Measurements from ENCODE around the gene HDAC8. TPM values are rescaled to one million over a fixed set of nuclear protein-coding genes. Genes with fewer than 3 reads are reported as not detected.
"Not testable (repeated sequence)": the region's sequence is repeated elsewhere in the genome, so short reads cannot be mapped to it uniquely, and the experiment has no call there.

HDAC8 gene
- total RNA-seq, 1 donor from 2014 or later: 30.1 TPM

GRCh38 chrX:72436010-72436409 is 136.6 kb downstream of the HDAC8 start:
- Mint-ChIP-seq H3K27ac (ENCODE audit: unreplicated experiment) (no peak overlapping the region), H3K4me1 (ENCODE audit: unreplicated experiment) (no peaks in the 10 kb centered on the region), H3K9me3 (ENCODE audit: unreplicated experiment) (peaks cover 33% of the 10 kb centered on the region), H3K27me3 (ENCODE audit: unreplicated experiment) (no peaks in the 10 kb centered on the region), H3K4me3 (ENCODE audit: unreplicated experiment) (no peak overlapping the region), H3K36me3 (ENCODE audit: unreplicated experiment) (peaks cover 38% of the 10 kb centered on the region)
- TF ChIP-seq CTCF (IDR thresholded peaks at IDR 0.05): no peak
- no peak for DNase-seq (ENCODE audit: extremely low spot score, unreplicated experiment)

GRCh38 chrX:72430405-72430968 is 142.2 kb downstream of the HDAC8 start:
- no peak overlapping the region for H3K4me3 Mint-ChIP-seq (ENCODE audit: unreplicated experiment)
- DNase-seq (ENCODE audit: extremely low spot score, unreplicated experiment): no peak
- no peaks in the 10 kb centered on the region for H3K4me1 Mint-ChIP-seq (ENCODE audit: unreplicated experiment)
- peaks cover 14% of the 10 kb centered on the region for H3K36me3 Mint-ChIP-seq (ENCODE audit: unreplicated experiment)
- TF ChIP-seq CTCF (IDR thresholded peaks at IDR 0.05): no peak
- H3K9me3 Mint-ChIP-seq (ENCODE audit: unreplicated experiment): peaks cover 16% of the 10 kb centered on the region
- H3K27me3 Mint-ChIP-seq (ENCODE audit: unreplicated experiment): no peaks in the 10 kb centered on the region
- no peak overlapping the region for H3K27ac Mint-ChIP-seq (ENCODE audit: unreplicated experiment)

- H3K4me3 Mint-ChIP-seq (ENCODE audit: unreplicated experiment): no peak overlapping the region
- no peaks in the 10 kb centered on the region for H3K4me1 Mint-ChIP-seq (ENCODE audit: unreplicated experiment)
- no peaks in the 10 kb centered on the region for H3K27me3 Mint-ChIP-seq (ENCODE audit: unreplicated experiment)
- DNase-seq (ENCODE audit: extremely low spot score, unreplicated experiment): no peak
- peaks cover 32% of the 10 kb centered on the region for H3K36me3 Mint-ChIP-seq (ENCODE audit: unreplicated experiment)
- no peak for TF ChIP-seq CTCF (IDR thresholded peaks at IDR 0.05)
- peaks cover 76% of the 10 kb centered on the region for H3K9me3 Mint-ChIP-seq (ENCODE audit: unreplicated experiment)
- no peak overlapping the region for H3K27ac Mint-ChIP-seq (ENCODE audit: unreplicated experiment)
Observed at GRCh38 chrX:72421797-72422196, 150.8 kb downstream of the HDAC8 start.

- H3K4me1 Mint-ChIP-seq (ENCODE audit: unreplicated experiment): no peaks in the 10 kb centered on the region
- no peak for TF ChIP-seq CTCF (IDR thresholded peaks at IDR 0.05)
- H3K36me3 Mint-ChIP-seq (ENCODE audit: unreplicated experiment): peaks cover 11% of the 10 kb centered on the region
- H3K27ac Mint-ChIP-seq (ENCODE audit: unreplicated experiment): no peak overlapping the region
- no peak for DNase-seq (ENCODE audit: extremely low spot score, unreplicated experiment)
- no peaks in the 10 kb centered on the region for H3K27me3 Mint-ChIP-seq (ENCODE audit: unreplicated experiment)
- H3K9me3 Mint-ChIP-seq (ENCODE audit: unreplicated experiment): peaks cover 13% of the 10 kb centered on the region
- no peak overlapping the region for H3K4me3 Mint-ChIP-seq (ENCODE audit: unreplicated experiment)
Observed at GRCh38 chrX:72409993-72410392, 162.7 kb downstream of the HDAC8 start.

GRCh38 chrX:72408885-72409284 is 163.8 kb downstream of the HDAC8 start:
- peaks cover 8% of the 10 kb centered on the region for H3K9me3 Mint-ChIP-seq (ENCODE audit: unreplicated experiment)
- no peaks in the 10 kb centered on the region for H3K27me3 Mint-ChIP-seq (ENCODE audit: unreplicated experiment)
- H3K27ac Mint-ChIP-seq (ENCODE audit: unreplicated experiment): no peak overlapping the region
- H3K36me3 Mint-ChIP-seq (ENCODE audit: unreplicated experiment): peaks cover 8% of the 10 kb centered on the region
- no peak for TF ChIP-seq CTCF (IDR thresholded peaks at IDR 0.05)
- no peaks in the 10 kb centered on the region for H3K4me1 Mint-ChIP-seq (ENCODE audit: unreplicated experiment)
- DNase-seq (ENCODE audit: extremely low spot score, unreplicated experiment): no peak
- no peak overlapping the region for H3K4me3 Mint-ChIP-seq (ENCODE audit: unreplicated experiment)

GRCh38 chrX:72405136-72405535 is 167.5 kb downstream of the HDAC8 start:
- H3K9me3 Mint-ChIP-seq (ENCODE audit: unreplicated experiment); H3K27me3 Mint-ChIP-seq (ENCODE audit: unreplicated experiment): not testable (repeated sequence)

More at GRCh38 chrX:72405136-72405535, 167.5 kb downstream of the HDAC8 start:
- DNase-seq (ENCODE audit: extremely low spot score, unreplicated experiment); H3K4me1 Mint-ChIP-seq (ENCODE audit: unreplicated experiment); H3K4me3 Mint-ChIP-seq (ENCODE audit: unreplicated experiment); H3K36me3 Mint-ChIP-seq (ENCODE audit: unreplicated experiment); H3K27ac Mint-ChIP-seq (ENCODE audit: unreplicated experiment): not testable (repeated sequence)

Measured in osteocyte (in vitro differentiated cells).